ENCODE measurements around the gene AMMECR1L. TPM values are rescaled to one million over a fixed set of nuclear protein-coding genes. Genes with fewer than 3 reads are reported as not detected.
A peak's percentile ranks its signal among the peaks of the same experiment; 100 is the strongest.

AMMECR1L gene
- total RNA-seq, 2 experiments from 2014 or later = 12.8 to 14.2 TPM

- Mint-ChIP-seq H3K27me3 (no peaks in the 10 kb centered on the region), H3K36me3 (ENCODE audit: low read depth) (peaks cover 32% of the 10 kb centered on the region), H3K4me1 (peaks cover 25% of the 10 kb centered on the region), H3K27ac (no peak overlapping the region), H3K9me3 (ENCODE audit: low read depth) (no peaks in the 10 kb centered on the region), H3K4me3 (no peak overlapping the region)
- no peak for DNase-seq
- ChIA-PET POLR2A (interaction anchor here (0.6 kb wide), 1 partner anchor 785 kb away, joined by 3 read pairs; no protein-coding TSS in a partner anchor), CTCF (interaction anchor here (0.7 kb wide), 1 partner anchor 22 kb away, joined by 3 read pairs; no protein-coding TSS in a partner anchor)
- ATAC-seq = no peak
- intact Hi-C loops (cut with DNase I, micrococcal nuclease) = no loop called here
Measured at GRCh38 chr2:127860130-127860529, 25.6 kb downstream of the AMMECR1L start.

DNA sequence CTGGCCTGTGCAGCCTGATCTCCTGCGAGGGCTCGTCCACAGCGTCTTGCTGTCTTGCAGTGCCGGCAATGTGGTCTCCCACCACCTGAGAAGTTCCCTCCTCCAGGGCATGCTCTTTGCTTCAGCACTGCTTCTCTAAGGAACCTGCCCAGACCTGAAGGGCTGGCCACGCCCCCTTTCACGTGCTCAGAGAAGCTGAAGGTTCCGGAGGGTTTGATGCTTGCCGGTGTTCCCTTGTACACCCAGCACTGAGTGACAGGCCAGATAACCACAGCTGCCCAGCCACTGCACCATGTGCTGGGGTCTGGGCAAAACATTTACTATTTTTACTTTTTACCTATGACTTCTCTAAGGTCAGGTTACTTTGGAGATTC is 26.1 kb downstream of the AMMECR1L start:
- CTCF ChIA-PET = interaction anchor here (0.6 to 1.2 kb wide), 3 partner anchors 23 to 268 kb away, joined by 3 read pairs; no protein-coding TSS in a partner anchor
- POLR2A ChIA-PET = interaction anchor here (0.6 kb wide), 1 partner anchor 786 kb away, joined by 3 read pairs; no protein-coding TSS in a partner anchor
- peaks cover 31% of the 10 kb centered on the region for H3K36me3 Mint-ChIP-seq (ENCODE audit: low read depth)
- no peaks in the 10 kb centered on the region for H3K9me3 Mint-ChIP-seq (ENCODE audit: low read depth)
- intact Hi-C loops (cut with DNase I, micrococcal nuclease) = loop anchor here in 1 of 2 experiments (2.0 kb wide), 1 partner anchor 231 kb away; the partner anchor contains the start of gene UGGT1
- peak overlapping the region; percentile 21 for H3K27ac Mint-ChIP-seq
- DNase-seq (peak; percentile 76), ATAC-seq (peak; percentile 12)
- H3K4me1 Mint-ChIP-seq = peaks cover 29% of the 10 kb centered on the region
- peak overlapping the region; percentile 52 for H3K4me3 Mint-ChIP-seq
- H3K27me3 Mint-ChIP-seq = no peaks in the 10 kb centered on the region

DNA sequence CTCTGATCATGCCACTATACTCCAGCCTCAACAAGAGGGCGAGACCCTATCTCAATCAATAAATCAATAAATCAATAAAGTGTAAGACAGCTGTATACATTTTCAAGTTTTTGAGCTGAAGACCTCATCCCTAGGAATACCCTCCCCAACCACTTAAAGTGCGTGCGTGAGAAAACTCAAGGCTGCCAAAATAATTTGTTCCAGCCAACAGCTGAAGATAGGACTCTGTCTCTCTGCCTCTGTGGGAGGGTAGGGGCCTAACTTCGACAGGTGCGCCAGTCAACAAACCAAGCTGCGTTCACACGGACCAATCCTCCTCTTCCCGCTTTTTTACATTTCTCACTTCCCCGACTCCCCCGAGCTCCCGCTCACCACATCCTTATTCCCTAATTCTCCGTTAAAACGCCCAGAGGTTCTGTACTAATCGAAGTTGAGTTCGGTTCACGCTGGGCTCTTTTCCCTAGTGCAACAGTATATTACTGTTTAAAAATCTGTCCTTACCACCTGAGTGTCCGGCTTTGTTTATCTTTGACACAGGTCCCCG is 28.4 kb downstream of the AMMECR1L start:
- Mint-ChIP-seq H3K27ac (peak overlapping the region; percentile 96), H3K9me3 (ENCODE audit: low read depth) (no peaks in the 10 kb centered on the region), H3K27me3 (no peaks in the 10 kb centered on the region), H3K4me1 (peaks cover 50% of the 10 kb centered on the region), H3K4me3 (peak overlapping the region; percentile 97), H3K36me3 (ENCODE audit: low read depth) (peaks cover 26% of the 10 kb centered on the region)
- POLR2A ChIA-PET = interaction anchor here (0.5 to 1.0 kb wide), 4 partner anchors 9 to 772 kb away, joined by 3 to 4 read pairs (median 4); partner anchors contain the start of genes ERCC3 and SFT2D3
- DNase-seq = peak; percentile 39
- no peak for ATAC-seq
- intact Hi-C loops (cut with DNase I, micrococcal nuclease) = loop anchor here in 1 of 2 experiments (1.0 kb wide), 1 partner anchor 156 kb away; the partner anchor contains the start of gene SFT2D3
- CTCF ChIA-PET = interaction anchor here (0.7 to 0.8 kb wide), 2 partner anchors 15 to 27 kb away, joined by 3 to 4 read pairs; no protein-coding TSS in a partner anchor

GRCh38 chr2:127853671-127854070 is 32.1 kb downstream of the AMMECR1L start:
- intact Hi-C loops (cut with DNase I, micrococcal nuclease) = no loop called here
- ATAC-seq (peak; percentile 28), DNase-seq (no peak)
- Mint-ChIP-seq H3K4me3 (no peak overlapping the region), H3K27ac (peak overlapping the region; percentile 3), H3K4me1 (peaks cover 54% of the 10 kb centered on the region), H3K36me3 (ENCODE audit: low read depth) (peaks cover 48% of the 10 kb centered on the region), H3K9me3 (ENCODE audit: low read depth) (no peaks in the 10 kb centered on the region), H3K27me3 (no peaks in the 10 kb centered on the region)
- CTCF ChIA-PET = interaction anchor here (0.6 to 1.7 kb wide), 3 partner anchors 53 to 59 kb away, joined by 3 to 5 read pairs (median 4); no protein-coding TSS in a partner anchor
- POLR2A ChIA-PET = interaction anchor here (0.5 to 0.6 kb wide), 3 partner anchors 45 to 209 kb away, joined by 3 to 4 read pairs (median 3); no protein-coding TSS in a partner anchor

- POLR2A ChIA-PET = no interaction called here
- Mint-ChIP-seq H3K4me1 (peaks cover 55% of the 10 kb centered on the region), H3K4me3 (no peak overlapping the region), H3K27ac (no peak overlapping the region), H3K9me3 (ENCODE audit: low read depth) (no peaks in the 10 kb centered on the region), H3K27me3 (no peaks in the 10 kb centered on the region), H3K36me3 (ENCODE audit: low read depth) (peaks cover 53% of the 10 kb centered on the region)
- CTCF ChIA-PET = interaction anchor here (0.7 to 1.7 kb wide), 4 partner anchors 10 to 147 kb away, joined by 3 to 5 read pairs (median 3); no protein-coding TSS in a partner anchor
- DNase-seq = no peak
- no peak for ATAC-seq
- intact Hi-C loops (cut with DNase I, micrococcal nuclease) = no loop called here
Measured at GRCh38 chr2:127852388-127852787, 33.4 kb downstream of the AMMECR1L start.

GRCh38 chr2:127847931-127848330 is 37.8 kb downstream of the AMMECR1L start:
- Mint-ChIP-seq H3K27me3 (no peaks in the 10 kb centered on the region), H3K4me1 (peaks cover 22% of the 10 kb centered on the region), H3K36me3 (ENCODE audit: low read depth) (peaks cover 56% of the 10 kb centered on the region), H3K4me3 (no peak overlapping the region), H3K27ac (no peak overlapping the region), H3K9me3 (ENCODE audit: low read depth) (no peaks in the 10 kb centered on the region)
- intact Hi-C loops (cut with DNase I, micrococcal nuclease) = no loop called here
- ATAC-seq (peak; percentile 42), DNase-seq (no peak)
- ChIA-PET CTCF (no interaction called here), POLR2A (interaction anchor here (0.8 to 1.3 kb wide), 3 partner anchors 9 to 39 kb away, joined by 3 to 9 read pairs (median 4); no protein-coding TSS in a partner anchor)

DNA sequence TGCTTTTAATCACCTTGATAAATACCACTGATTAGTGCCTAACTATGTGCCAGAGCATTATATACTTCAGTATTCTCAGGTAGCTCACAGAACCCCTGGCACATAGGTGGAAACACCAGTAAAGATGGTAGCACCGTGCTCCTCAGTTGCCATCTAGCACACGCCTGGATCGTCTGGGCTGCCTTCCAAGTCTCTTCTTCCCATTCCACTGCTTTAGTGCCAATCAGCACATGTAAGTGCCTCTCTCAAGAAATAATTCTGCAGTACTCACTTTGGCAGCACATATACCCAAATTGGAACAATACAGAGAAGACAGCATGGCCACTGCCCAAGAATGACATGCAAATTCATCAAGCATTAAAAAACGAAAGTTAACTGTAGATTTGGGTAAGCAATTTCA is 40.8 kb downstream of the AMMECR1L start:
- POLR2A ChIA-PET = interaction anchor here (0.6 kb wide), 1 partner anchor 62 kb away, joined by 6 read pairs; no protein-coding TSS in a partner anchor
- Mint-ChIP-seq H3K4me3 (no peak overlapping the region), H3K27me3 (no peaks in the 10 kb centered on the region), H3K9me3 (ENCODE audit: low read depth) (no peaks in the 10 kb centered on the region), H3K36me3 (ENCODE audit: low read depth) (peaks cover 45% of the 10 kb centered on the region), H3K4me1 (peaks cover 17% of the 10 kb centered on the region), H3K27ac (no peak overlapping the region)
- intact Hi-C loops (cut with DNase I, micrococcal nuclease) = no loop called here
- no peak for ATAC-seq
- no peak for DNase-seq
- CTCF ChIA-PET = no interaction called here

- Mint-ChIP-seq H3K4me3 (no peak overlapping the region), H3K4me1 (peaks cover 10% of the 10 kb centered on the region), H3K27me3 (no peaks in the 10 kb centered on the region), H3K9me3 (ENCODE audit: low read depth) (no peaks in the 10 kb centered on the region), H3K27ac (no peak overlapping the region), H3K36me3 (ENCODE audit: low read depth) (peaks cover 33% of the 10 kb centered on the region)
- intact Hi-C loops (cut with DNase I, micrococcal nuclease) = no loop called here
- no peak for DNase-seq
- no peak for ATAC-seq
- CTCF ChIA-PET = interaction anchor here (0.9 kb wide), 1 partner anchor 32 kb away, joined by 3 read pairs; the partner anchor contains the start of gene WDR33
- POLR2A ChIA-PET = no interaction called here
Measured at GRCh38 chr2:127843677-127844076, 42.1 kb downstream of the AMMECR1L start.

DNA sequence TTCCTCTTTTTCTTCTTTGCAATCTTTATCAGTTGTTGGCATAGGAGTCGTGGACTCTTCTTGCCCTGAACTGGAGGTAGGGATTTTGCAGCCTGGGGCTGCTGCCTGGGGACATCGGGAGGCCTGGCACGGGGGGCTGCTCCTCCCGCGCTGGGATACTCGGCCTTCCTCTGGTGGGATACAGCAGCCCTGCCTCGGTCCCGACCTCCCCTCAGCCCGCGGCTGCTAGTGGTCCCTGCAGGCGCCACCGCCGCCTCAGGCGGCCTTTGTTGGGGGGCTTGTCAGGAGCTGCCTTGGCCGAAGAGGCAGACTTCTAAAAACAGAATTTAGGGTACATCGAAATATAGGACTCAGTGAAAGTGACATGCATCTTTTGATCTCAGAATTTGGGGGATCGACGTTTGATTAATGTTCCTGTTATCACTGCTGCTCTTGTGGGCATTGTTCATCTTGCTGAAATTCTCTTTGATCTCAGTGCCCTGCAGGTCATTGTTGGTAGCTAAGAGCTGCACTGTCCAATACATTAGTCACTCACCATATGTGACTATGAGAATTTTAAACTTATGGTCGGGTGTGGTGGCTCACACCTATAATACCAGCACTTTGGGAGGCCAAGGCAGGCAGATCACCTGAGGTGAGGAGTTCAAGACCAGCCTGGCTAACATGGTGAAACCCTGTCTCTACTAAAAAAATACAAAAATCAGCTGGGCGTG is 44.1 kb downstream of the AMMECR1L start:
- DNase-seq = no peak
- peaks cover 4% of the 10 kb centered on the region for H3K4me1 Mint-ChIP-seq
- intact Hi-C loops (cut with DNase I, micrococcal nuclease) = no loop called here
- H3K4me3 Mint-ChIP-seq = no peak overlapping the region
- no peak overlapping the region for H3K27ac Mint-ChIP-seq
- ChIA-PET POLR2A (no interaction called here), CTCF (interaction anchor here (0.9 to 1.3 kb wide), 3 partner anchors 11 to 15 kb away, joined by 3 to 8 read pairs (median 3); no protein-coding TSS in a partner anchor)
- peaks cover 19% of the 10 kb centered on the region for H3K36me3 Mint-ChIP-seq (ENCODE audit: low read depth)
- ATAC-seq = no peak
- no peaks in the 10 kb centered on the region for H3K27me3 Mint-ChIP-seq
- no peaks in the 10 kb centered on the region for H3K9me3 Mint-ChIP-seq (ENCODE audit: low read depth)

GRCh38 chr2:127840893-127841292 is 44.9 kb downstream of the AMMECR1L start:
- ATAC-seq (no peak), DNase-seq (no peak)
- Mint-ChIP-seq H3K36me3 (ENCODE audit: low read depth) (peaks cover 14% of the 10 kb centered on the region), H3K4me1 (peaks cover 4% of the 10 kb centered on the region), H3K27ac (no peak overlapping the region), H3K27me3 (no peaks in the 10 kb centered on the region), H3K9me3 (ENCODE audit: low read depth) (no peaks in the 10 kb centered on the region), H3K4me3 (no peak overlapping the region)
- CTCF ChIA-PET = no interaction called here
- POLR2A ChIA-PET = no interaction called here
- intact Hi-C loops (cut with DNase I, micrococcal nuclease) = no loop called here

DNA sequence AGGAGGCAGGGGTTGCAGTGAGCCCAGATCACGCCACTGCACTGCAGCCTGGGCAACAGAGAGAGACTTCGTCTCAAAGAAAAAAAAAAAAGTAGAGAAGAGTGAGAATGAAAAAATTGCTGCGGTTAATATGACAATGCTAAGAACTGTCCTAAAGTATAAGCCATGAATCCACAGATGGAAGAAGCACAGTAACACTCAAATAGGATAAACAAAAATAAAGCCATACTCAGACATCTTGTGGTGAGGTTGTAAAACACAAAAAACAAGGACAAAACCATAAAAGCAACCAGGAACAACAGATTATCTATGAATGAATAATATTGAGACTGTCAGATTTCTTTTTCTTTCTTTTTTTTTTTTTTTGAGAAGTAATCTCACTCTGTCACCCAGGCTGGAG is 50.8 kb downstream of the AMMECR1L start:
- Mint-ChIP-seq H3K27me3 (no peaks in the 10 kb centered on the region), H3K4me1 (peaks cover 13% of the 10 kb centered on the region), H3K9me3 (ENCODE audit: low read depth) (no peaks in the 10 kb centered on the region), H3K36me3 (ENCODE audit: low read depth) (no peaks in the 10 kb centered on the region), H3K27ac (no peak overlapping the region), H3K4me3 (no peak overlapping the region)
- DNase-seq (no peak), ATAC-seq (no peak)
- intact Hi-C loops (cut with DNase I, micrococcal nuclease) = no loop called here
- POLR2A ChIA-PET = no interaction called here
- CTCF ChIA-PET = no interaction called here
